Measurements from ENCODE around the gene SERTAD2.

DNA sequence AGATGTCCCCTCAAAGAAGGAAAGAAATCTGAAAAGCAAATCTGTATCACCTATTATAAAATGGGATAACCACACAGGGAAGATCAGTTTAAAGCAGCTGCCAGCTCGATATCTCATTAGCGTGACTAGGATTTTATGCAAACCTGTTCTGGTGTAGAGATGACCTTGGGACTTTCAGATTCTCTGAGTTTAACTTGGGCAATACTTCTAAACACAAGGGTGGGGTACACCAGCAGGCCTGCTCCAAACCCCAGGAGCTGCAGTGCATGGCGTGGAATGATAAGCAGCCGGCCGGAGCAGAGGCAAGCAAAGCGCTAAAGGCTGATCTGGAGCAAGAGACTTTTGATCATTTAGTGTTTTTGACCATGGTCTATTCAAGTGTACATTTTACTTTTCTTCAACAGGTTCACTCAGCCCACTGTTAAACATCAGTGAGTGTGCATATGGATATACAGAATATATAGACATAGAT is 4.7 kb downstream of the SERTAD2 start:
- TF ChIP-seq, protein P1, sequence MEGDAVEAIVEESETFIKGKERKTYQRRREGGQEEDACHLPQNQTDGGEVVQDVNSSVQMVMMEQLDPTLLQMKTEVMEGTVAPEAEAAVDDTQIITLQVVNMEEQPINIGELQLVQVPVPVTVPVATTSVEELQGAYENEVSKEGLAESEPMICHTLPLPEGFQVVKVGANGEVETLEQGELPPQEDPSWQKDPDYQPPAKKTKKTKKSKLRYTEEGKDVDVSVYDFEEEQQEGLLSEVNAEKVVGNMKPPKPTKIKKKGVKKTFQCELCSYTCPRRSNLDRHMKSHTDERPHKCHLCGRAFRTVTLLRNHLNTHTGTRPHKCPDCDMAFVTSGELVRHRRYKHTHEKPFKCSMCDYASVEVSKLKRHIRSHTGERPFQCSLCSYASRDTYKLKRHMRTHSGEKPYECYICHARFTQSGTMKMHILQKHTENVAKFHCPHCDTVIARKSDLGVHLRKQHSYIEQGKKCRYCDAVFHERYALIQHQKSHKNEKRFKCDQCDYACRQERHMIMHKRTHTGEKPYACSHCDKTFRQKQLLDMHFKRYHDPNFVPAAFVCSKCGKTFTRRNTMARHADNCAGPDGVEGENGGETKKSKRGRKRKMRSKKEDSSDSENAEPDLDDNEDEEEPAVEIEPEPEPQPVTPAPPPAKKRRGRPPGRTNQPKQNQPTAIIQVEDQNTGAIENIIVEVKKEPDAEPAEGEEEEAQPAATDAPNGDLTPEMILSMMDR (conservative IDR thresholded peaks at IDR 0.05) = no peak
- no peak for TF ChIP-seq ZFX (IDR thresholded peaks at IDR 0.05)

Data from C4-2B (cell line).